NCI-H187 (cell line): ENCODE results near the gene IPO4.
A peak's percentile ranks its signal among the peaks of the same experiment; 100 is the strongest.
"Not testable (repeated sequence)": the region's sequence is repeated elsewhere in the genome, so short reads cannot be mapped to it uniquely, and the experiment has no call there.

Experiments used
- DNase-seq, 2 experiments: peaks; one replicate each; lab custom pipeline; 2025; lab: John Stamatoyannopoulos, UW

Gene IPO4

GRCh38 chr14:24188251-24189058 lies at the start of gene IPO4:
Gene IPO4 (minus strand): TSS chr14:24188816. CDS start chr14:24188787, 29 bp downstream.
- peak; percentile 81 to 96 for DNase-seq

GRCh38 chr14:24238123-24238522 lies 49.5 kb upstream of the IPO4 start:
- no peak for DNase-seq

GRCh38 chr14:24237463-24237955 lies 48.9 kb upstream of the IPO4 start:
- no peak for DNase-seq

- no peak for DNase-seq
These were observed 48.3 kb upstream of the IPO4 start for GRCh38 chr14:24236689-24237462.

- DNase-seq: no peak
These were observed 47.4 kb upstream of the IPO4 start for GRCh38 chr14:24235804-24236688.

GRCh38 chr14:24234095-24235005 lies 45.7 kb upstream of the IPO4 start:
- DNase-seq: no peak

- no peak for DNase-seq
These were observed 44.9 kb upstream of the IPO4 start for GRCh38 chr14:24233538-24233866.

- DNase-seq: no peak
These were observed 44.3 kb upstream of the IPO4 start, which contains the start of gene GMPR2 for GRCh38 chr14:24232645-24233537. Gene GMPR2 (plus strand): TSS chr14:24232929. CDS start chr14:24233254, 325 bp downstream.

- peak; percentile 81 to 96 for DNase-seq
These were observed 43.6 kb upstream of the IPO4 start, which contains the start of gene NEDD8 for GRCh38 chr14:24232121-24232644. Gene NEDD8 (minus strand): TSS chr14:24232367. CDS start chr14:24232267, 100 bp downstream.

GRCh38 chr14:24231263-24232120 lies 42.9 kb upstream of the IPO4 start:
- DNase-seq: no peak

GRCh38 chr14:24228902-24229301 lies 40.3 kb upstream of the IPO4 start:
- no peak for DNase-seq

GRCh38 chr14:24226473-24226872 lies 37.9 kb upstream of the IPO4 start:
- no peak for DNase-seq

- DNase-seq: no peak
These were observed 36.0 kb upstream of the IPO4 start for GRCh38 chr14:24224618-24225071.

GRCh38 chr14:24222987-24223386 lies 34.4 kb upstream of the IPO4 start:
- not testable (repeated sequence) for DNase-seq

GRCh38 chr14:24219521-24219920 lies 30.9 kb upstream of the IPO4 start:
- no peak for DNase-seq

- no peak for DNase-seq
These were observed 30.5 kb upstream of the IPO4 start for GRCh38 chr14:24219080-24219479.

- not testable (repeated sequence) for DNase-seq
These were observed 28.3 kb upstream of the IPO4 start for GRCh38 chr14:24216876-24217275.

- no peak for DNase-seq
These were observed 27.7 kb upstream of the IPO4 start for GRCh38 chr14:24216345-24216699.
